ENCODE measurements around the gene ALDH1A3.

DNA sequence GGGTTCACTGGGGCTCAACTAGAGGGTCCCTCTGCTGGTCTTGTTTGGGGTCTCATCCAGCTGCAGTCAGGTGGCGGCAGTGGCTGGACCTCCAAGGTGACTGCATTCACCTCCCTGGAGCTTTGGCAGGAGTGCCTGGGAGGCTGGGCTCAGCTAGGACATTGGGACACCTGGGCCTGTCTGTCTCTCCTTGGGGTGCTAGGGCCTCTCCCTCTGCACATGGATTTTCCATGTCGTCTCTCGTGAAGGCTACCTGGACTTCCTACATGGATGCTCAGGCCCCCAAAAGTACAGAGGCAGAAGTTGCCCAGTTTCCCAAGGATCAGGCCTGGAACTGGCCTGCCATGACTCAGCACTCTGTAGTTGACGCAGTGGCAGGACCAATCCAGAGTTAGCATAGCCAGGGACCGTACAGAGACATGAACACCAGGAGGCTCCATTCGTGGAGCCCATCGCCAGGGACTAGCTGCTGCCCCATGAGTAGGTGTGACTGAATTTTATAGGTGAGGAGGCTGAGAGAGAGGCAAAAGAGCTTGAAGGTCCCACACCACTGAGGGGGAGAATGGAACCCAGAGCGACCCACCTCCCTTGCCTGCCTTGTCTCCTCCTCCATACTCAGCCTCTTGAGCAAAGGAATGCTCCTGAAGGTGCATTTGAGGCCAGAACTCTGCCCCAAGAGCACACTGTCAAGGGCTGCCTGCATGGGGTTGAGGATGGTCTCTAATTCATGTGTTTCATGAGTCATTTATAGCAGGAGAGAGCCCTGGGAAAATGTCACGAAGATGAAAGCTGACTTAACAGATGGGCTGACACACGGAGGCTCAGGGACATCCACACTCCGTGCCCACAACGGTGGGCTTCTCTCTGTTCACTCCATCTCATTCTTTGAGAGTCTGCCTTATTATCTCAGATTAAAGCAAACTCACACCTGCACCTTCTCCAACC is 13.0 kb upstream of the ALDH1A3 start:
- TF ChIP-seq, protein P1, sequence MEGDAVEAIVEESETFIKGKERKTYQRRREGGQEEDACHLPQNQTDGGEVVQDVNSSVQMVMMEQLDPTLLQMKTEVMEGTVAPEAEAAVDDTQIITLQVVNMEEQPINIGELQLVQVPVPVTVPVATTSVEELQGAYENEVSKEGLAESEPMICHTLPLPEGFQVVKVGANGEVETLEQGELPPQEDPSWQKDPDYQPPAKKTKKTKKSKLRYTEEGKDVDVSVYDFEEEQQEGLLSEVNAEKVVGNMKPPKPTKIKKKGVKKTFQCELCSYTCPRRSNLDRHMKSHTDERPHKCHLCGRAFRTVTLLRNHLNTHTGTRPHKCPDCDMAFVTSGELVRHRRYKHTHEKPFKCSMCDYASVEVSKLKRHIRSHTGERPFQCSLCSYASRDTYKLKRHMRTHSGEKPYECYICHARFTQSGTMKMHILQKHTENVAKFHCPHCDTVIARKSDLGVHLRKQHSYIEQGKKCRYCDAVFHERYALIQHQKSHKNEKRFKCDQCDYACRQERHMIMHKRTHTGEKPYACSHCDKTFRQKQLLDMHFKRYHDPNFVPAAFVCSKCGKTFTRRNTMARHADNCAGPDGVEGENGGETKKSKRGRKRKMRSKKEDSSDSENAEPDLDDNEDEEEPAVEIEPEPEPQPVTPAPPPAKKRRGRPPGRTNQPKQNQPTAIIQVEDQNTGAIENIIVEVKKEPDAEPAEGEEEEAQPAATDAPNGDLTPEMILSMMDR (conservative IDR thresholded peaks at IDR 0.05; ENCODE audit: low read depth, low read length): no peak
- TF ChIP-seq, protein P2, sequence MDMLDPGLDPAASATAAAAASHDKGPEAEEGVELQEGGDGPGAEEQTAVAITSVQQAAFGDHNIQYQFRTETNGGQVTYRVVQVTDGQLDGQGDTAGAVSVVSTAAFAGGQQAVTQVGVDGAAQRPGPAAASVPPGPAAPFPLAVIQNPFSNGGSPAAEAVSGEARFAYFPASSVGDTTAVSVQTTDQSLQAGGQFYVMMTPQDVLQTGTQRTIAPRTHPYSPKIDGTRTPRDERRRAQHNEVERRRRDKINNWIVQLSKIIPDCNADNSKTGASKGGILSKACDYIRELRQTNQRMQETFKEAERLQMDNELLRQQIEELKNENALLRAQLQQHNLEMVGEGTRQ (IDR thresholded peaks at IDR 0.05; ENCODE audit: low read depth, low read length): no peak
- no peak for TF ChIP-seq CEBPB (IDR thresholded peaks at IDR 0.05; ENCODE audit: low read depth, low read length)
- TF ChIP-seq RFX5 (IDR thresholded peaks at IDR 0.05; ENCODE audit: low read depth, low read length): no peak
- no peak for TF ChIP-seq FOS (IDR thresholded peaks at IDR 0.05; ENCODE audit: low read depth, low read length)
- TF ChIP-seq MXI1 (IDR thresholded peaks at IDR 0.05; ENCODE audit: borderline replicate concordance, low read depth, low read length): no peak
- TF ChIP-seq POLR2A (IDR thresholded peaks at IDR 0.05; ENCODE audit: low read depth, low read length): no peak
- TF ChIP-seq RAD21 (IDR thresholded peaks at IDR 0.05; ENCODE audit: low read length): no peak

Measured in IMR-90 (cell line).